Sigmoid colon (tissue), 7 donors: ENCODE results near the gene NR1D2. TPM values are rescaled to one million over a fixed set of nuclear protein-coding genes. Genes with fewer than 3 reads are reported as not detected.

Experiments
- DNase-seq: peaks from one replicate; pipeline ENCODE4 v3.0.0-alpha.2; 2019
- H3K27ac ChIP-seq, 4 donors: fragments of 200-600 bp; sonication (generic); one replicate each; pipeline ENCODE4 v1.5.1; 2016 to 2019; ENCODE audit warnings: mild to moderate bottlenecking in 1 of 4
- H3K27me3 ChIP-seq, 3 donors: fragments of 200-600 bp; sonication (generic); one replicate each; pipeline ENCODE4 v1.5.1; 2019; ENCODE audit warnings: mild to moderate bottlenecking in 1 of 3
- H3K36me3 ChIP-seq, 4 donors: fragments of 200-600 bp; sonication (generic); one replicate each; pipeline ENCODE4 v1.5.1; 2016 to 2019
- H3K4me1 ChIP-seq, 4 donors: fragments of 200-600 bp; sonication (generic); one replicate each; pipeline ENCODE4 v1.5.1; 2017 to 2019
- H3K4me3 ChIP-seq, 4 donors: fragments of 200-600 bp; sonication (generic); one replicate each; pipeline ENCODE4 v1.5.1; 2017 to 2019; ENCODE audit warnings: mild to moderate bottlenecking in 2 of 4, moderate library complexity in 1 of 4
- H3K9me3 ChIP-seq, 4 donors: fragments of 200-600 bp in 3 of 4; sonication (generic) in 3 of 4; one replicate each; pipeline versions ENCODE4 v1.5.1 to v1.6.1; 2013 to 2019
- EP300 ChIP-seq, 4 donors: sonication (generic); formaldehyde crosslinking; IDR thresholded peaks; one replicate each; pipeline ENCODE4 v1.6.1; 2017; ENCODE audit warnings: antibody characterized with exemption in 4 of 4
- POLR2A ChIP-seq, 2 donors: fragments of 450-650 bp; IDR thresholded peaks; one replicate each; pipeline ENCODE4 v1.6.1; 2016; ENCODE audit warnings: antibody characterized with exemption in 2 of 2, mild to moderate bottlenecking in 2 of 2, moderate library complexity in 2 of 2
- POLR2AphosphoS5 ChIP-seq, 4 donors: sonication (generic); formaldehyde crosslinking; IDR thresholded peaks; one replicate each; pipeline ENCODE4 v1.6.1; 2017; ENCODE audit warnings: antibody characterized with exemption in 4 of 4
- WGBS, 2 donors: extraction: QIAGEN DNeasy Blood & Tissue Kit; methylation state at CpG; one replicate each; pipeline ENCODE4 v1.1.7; 2013; 5-methylcytosine and 5-hydroxymethylcytosine counted together
- intact Hi-C: fragments of 100-400 bp; cut with DNase I; formaldehyde crosslinking; loops from one replicate; pipeline ENCODE4 v1.15.1; 2023
- polyA plus RNA-seq, 3 donors: library from polyadenylated mRNA; stranded (reverse); fragments of 200-250 nt; gene quantifications; one replicate each; pipeline ENCODE4 v1.2.3, GENCODE V29; 2013
- total RNA-seq, 4 donors: library from RNA; depleted of rRNA; stranded (reverse); fragments of >200 nt; gene quantifications; one replicate each; pipeline ENCODE4 v1.1.0, GENCODE V29; 2016
- TF ChIP-seq, protein P1 (sequence below), 4 experiments: fragments of 450-650 bp in 3 of 4; fragments of 200-600 bp in 1 of 4; IDR thresholded peaks; one replicate each; pipeline ENCODE4 v1.5.1; 2016 to 2019; ENCODE audit warnings: antibody characterized with exemption in 4 of 4, mild to moderate bottlenecking in 3 of 4, moderate library complexity in 2 of 4
- donor health status: healthy with polysubstance abuse.
- donor health status: Bipolar disorder and iron deficiency.
- donor health status: healthy.

NR1D2 gene
- total and polyA plus RNA-seq, 7 donors = 7.7 to 63.7 (median 43.8) TPM

DNA sequence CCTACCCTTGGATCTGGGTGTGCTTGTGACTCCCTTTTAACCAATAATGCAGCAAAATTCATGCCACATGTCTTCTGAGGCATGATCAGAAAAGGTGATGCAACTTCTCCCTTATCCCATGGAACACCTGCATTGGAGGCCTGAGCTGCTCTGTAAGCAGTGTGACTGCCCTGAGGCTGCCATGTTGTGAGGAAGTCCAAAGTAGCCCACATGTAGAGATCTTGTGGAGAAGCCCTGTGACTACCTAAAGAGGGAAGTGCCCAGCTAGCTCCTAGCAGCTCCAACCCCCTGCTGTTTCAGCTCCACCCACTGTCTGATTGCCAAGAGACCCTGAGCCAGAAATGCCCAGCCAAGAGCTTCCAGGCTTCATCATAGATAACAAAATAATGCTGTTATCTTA, 6.4 kb upstream of the NR1D2 start:
- intact Hi-C loops = no loop called here
- no peak overlapping the region for H3K27ac ChIP-seq
- no peaks in the 10 kb centered on the region for H3K27me3 ChIP-seq
- no peaks in the 10 kb centered on the region for H3K36me3 ChIP-seq
- no peak for TF ChIP-seq POLR2A (IDR thresholded peaks at IDR 0.05)
- TF ChIP-seq, protein P1, sequence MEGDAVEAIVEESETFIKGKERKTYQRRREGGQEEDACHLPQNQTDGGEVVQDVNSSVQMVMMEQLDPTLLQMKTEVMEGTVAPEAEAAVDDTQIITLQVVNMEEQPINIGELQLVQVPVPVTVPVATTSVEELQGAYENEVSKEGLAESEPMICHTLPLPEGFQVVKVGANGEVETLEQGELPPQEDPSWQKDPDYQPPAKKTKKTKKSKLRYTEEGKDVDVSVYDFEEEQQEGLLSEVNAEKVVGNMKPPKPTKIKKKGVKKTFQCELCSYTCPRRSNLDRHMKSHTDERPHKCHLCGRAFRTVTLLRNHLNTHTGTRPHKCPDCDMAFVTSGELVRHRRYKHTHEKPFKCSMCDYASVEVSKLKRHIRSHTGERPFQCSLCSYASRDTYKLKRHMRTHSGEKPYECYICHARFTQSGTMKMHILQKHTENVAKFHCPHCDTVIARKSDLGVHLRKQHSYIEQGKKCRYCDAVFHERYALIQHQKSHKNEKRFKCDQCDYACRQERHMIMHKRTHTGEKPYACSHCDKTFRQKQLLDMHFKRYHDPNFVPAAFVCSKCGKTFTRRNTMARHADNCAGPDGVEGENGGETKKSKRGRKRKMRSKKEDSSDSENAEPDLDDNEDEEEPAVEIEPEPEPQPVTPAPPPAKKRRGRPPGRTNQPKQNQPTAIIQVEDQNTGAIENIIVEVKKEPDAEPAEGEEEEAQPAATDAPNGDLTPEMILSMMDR (IDR thresholded peaks at IDR 0.05) = no peak
- no peak for TF ChIP-seq EP300 (IDR thresholded peaks at IDR 0.05)
- TF ChIP-seq POLR2AphosphoS5 (IDR thresholded peaks at IDR 0.05) = no peak
- H3K4me3 ChIP-seq = no peak overlapping the region
- no peaks in the 10 kb centered on the region for H3K9me3 ChIP-seq
- DNase-seq = no peak
- H3K4me1 ChIP-seq = no peaks in the 10 kb centered on the region

DNA sequence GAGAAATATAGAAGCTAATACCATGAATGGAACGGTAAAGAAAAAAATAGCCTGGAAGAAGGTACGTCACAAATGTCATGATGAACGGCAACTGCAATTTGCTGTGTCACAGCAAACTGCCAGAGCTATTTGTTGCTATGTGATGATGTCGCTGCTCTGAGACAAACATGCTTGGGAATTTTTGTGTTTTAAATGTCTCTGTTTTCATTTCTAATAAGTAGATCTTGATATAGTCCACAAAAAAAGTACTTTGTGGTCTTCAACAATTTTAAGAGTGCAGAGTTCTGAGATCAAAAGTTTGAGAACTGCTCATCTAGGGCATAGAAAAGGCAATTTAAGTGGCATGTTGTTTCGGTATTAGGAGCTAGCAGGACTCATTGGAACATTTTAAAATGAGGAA, 4.3 kb upstream of the NR1D2 start:
- Histone ChIP-seq H3K4me3 (no peak overlapping the region), H3K27ac (no peak overlapping the region), H3K36me3 (no peaks in the 10 kb centered on the region), H3K4me1 (peaks cover 0 to 6% (median 0%) of the 10 kb centered on the region in 4 donors), H3K9me3 (no peaks in the 10 kb centered on the region), H3K27me3 (no peaks in the 10 kb centered on the region)
- no peak for TF ChIP-seq POLR2AphosphoS5 (IDR thresholded peaks at IDR 0.05)
- TF ChIP-seq, protein P1 (IDR thresholded peaks at IDR 0.05) = no peak
- TF ChIP-seq EP300 (IDR thresholded peaks at IDR 0.05) = no peak
- TF ChIP-seq POLR2A (IDR thresholded peaks at IDR 0.05) = no peak
- intact Hi-C loops = no loop called here
- WGBS, 2 donors = 89 to 92% methylated on average over 5 of the region's 5 CpGs
- no peak for DNase-seq

- 86 to 92% methylated on average over 4 of the region's 4 CpGs for WGBS, 2 donors
- DNase-seq = no peak
- Histone ChIP-seq H3K27me3 (no peaks in the 10 kb centered on the region), H3K4me3 (no peak overlapping the region), H3K9me3 (no peaks in the 10 kb centered on the region), H3K36me3 (no peaks in the 10 kb centered on the region), H3K4me1 (peaks cover 0 to 7% (median 1%) of the 10 kb centered on the region in 4 donors), H3K27ac (no peak overlapping the region)
- intact Hi-C loops = no loop called here
- no peak for TF ChIP-seq POLR2A (IDR thresholded peaks at IDR 0.05)
- no peak for TF ChIP-seq EP300 (IDR thresholded peaks at IDR 0.05)
- no peak for TF ChIP-seq POLR2AphosphoS5 (IDR thresholded peaks at IDR 0.05)
- TF ChIP-seq, protein P1 (IDR thresholded peaks at IDR 0.05) = no peak
These were observed 3.6 kb upstream of the NR1D2 start for GRCh38 chr3:23941440-23941839.

DNA sequence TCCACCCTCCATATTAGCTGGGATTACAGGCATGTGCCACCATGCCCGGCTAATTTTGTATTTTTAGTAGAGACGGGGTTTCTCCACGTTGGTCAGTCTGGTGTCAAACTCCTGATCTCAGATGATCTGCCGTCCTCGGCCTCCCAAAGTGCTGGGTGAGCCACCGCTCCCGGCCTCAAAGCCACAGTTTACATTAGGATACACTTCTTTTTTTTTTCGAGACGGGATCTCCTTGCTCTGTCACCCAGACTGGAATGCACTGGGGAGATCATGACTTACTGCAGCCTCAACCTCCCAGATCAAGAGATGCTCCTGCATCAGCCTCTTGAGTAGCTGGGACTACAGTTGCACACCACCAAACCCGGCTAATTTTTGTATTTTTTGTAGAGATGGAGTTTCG, 2.5 kb upstream of the NR1D2 start:
- peaks cover 0 to 18% (median 13%) of the 10 kb centered on the region in 4 donors for H3K4me1 ChIP-seq
- no peaks in the 10 kb centered on the region for H3K27me3 ChIP-seq
- intact Hi-C loops = no loop called here
- no peak overlapping the region for H3K4me3 ChIP-seq
- no peak overlapping the region for H3K27ac ChIP-seq
- DNase-seq = no peak
- no peak for TF ChIP-seq POLR2A (IDR thresholded peaks at IDR 0.05)
- TF ChIP-seq, protein P1 (IDR thresholded peaks at IDR 0.05) = no peak
- TF ChIP-seq EP300 (IDR thresholded peaks at IDR 0.05) = no peak
- TF ChIP-seq POLR2AphosphoS5 (IDR thresholded peaks at IDR 0.05) = no peak
- no peaks in the 10 kb centered on the region for H3K36me3 ChIP-seq
- WGBS, 2 donors = 89 to 92% methylated on average over 11 of the region's 11 CpGs
- H3K9me3 ChIP-seq = no peaks in the 10 kb centered on the region
